WTC11 (cell line): ENCODE measurements around the gene HDAC7.

ENCODE experiments used
- CTCF ChIP-seq: fragments of 200-600 bp; IDR thresholded peaks from 2 replicates; pipeline ENCODE4 v1.8.0; 2022; ENCODE audit warnings: antibody characterized with exemption
- ESRRA ChIP-seq: sonication (generic); formaldehyde crosslinking; IDR thresholded peaks from 2 replicates; pipeline ENCODE4 v1.8.1; 2022; ENCODE audit warnings: mild to moderate bottlenecking, missing genetic modification reagents, borderline replicate concordance
- KAT7 ChIP-seq: sonication (generic); formaldehyde crosslinking; IDR thresholded peaks from 2 replicates; pipeline ENCODE4 v1.8.1; 2023; ENCODE audit warnings: missing genetic modification reagents, mild to moderate bottlenecking, borderline replicate concordance
- USF2 ChIP-seq: sonication (generic); formaldehyde crosslinking; IDR thresholded peaks from 2 replicates; pipeline ENCODE4 v1.8.1; 2023; ENCODE audit warnings: mild to moderate bottlenecking, missing genetic modification reagents, moderate library complexity

- TF ChIP-seq CTCF (no peak), USF2 (CRISPR knock-in tag) (no peak), KAT7 (CRISPR knock-in tag) (no peak), ESRRA (CRISPR knock-in tag) (no peak)
Measured at GRCh38 chr12:47746073-47746472, 73.6 kb downstream of the HDAC7 start.
